ENCODE measurements around the gene PGLYRP4.
A peak's percentile ranks its signal among the peaks of the same experiment; 100 is the strongest.

The PGLYRP4 gene

GRCh38 chr1:153348511-153349362 lies at the start of gene PGLYRP4:
Gene PGLYRP4 (minus strand): TSS chr1:153348841. CDS start chr1:153347932, 909 bp downstream.
- DNase-seq (ENCODE audit: low spot score) (no peak), FAIRE-seq (no peak)

GRCh38 chr1:153397924-153398651 lies 49.4 kb upstream of the PGLYRP4 start:
- DNase-seq (ENCODE audit: low spot score) (no peak), FAIRE-seq (no peak)

GRCh38 chr1:153397051-153397923 lies 48.6 kb upstream of the PGLYRP4 start:
- DNase-seq (ENCODE audit: low spot score) (no peak), FAIRE-seq (no peak)

GRCh38 chr1:153396461-153396860 lies 47.8 kb upstream of the PGLYRP4 start:
- FAIRE-seq, result no peak
- DNase-seq (ENCODE audit: low spot score), result no peak

- FAIRE-seq (no peak), DNase-seq (ENCODE audit: low spot score) (no peak)
These were observed 47.1 kb upstream of the PGLYRP4 start for GRCh38 chr1:153395776-153396175.

- DNase-seq (ENCODE audit: low spot score), result no peak
- FAIRE-seq, result no peak
These were observed 46.6 kb upstream of the PGLYRP4 start for GRCh38 chr1:153395136-153395685.

GRCh38 chr1:153394391-153394790 lies 45.8 kb upstream of the PGLYRP4 start:
- FAIRE-seq (no peak), DNase-seq (ENCODE audit: low spot score) (no peak)

GRCh38 chr1:153393926-153394325 lies 45.3 kb upstream of the PGLYRP4 start:
- FAIRE-seq, result peak; percentile 58
- DNase-seq (ENCODE audit: low spot score), result no peak

- DNase-seq (ENCODE audit: low spot score) (no peak), FAIRE-seq (no peak)
These were observed 44.2 kb upstream of the PGLYRP4 start for GRCh38 chr1:153392822-153393221.

GRCh38 chr1:153392258-153392657 lies 43.6 kb upstream of the PGLYRP4 start:
- FAIRE-seq (no peak), DNase-seq (ENCODE audit: low spot score) (no peak)

GRCh38 chr1:153390938-153391710 lies 42.5 kb upstream of the PGLYRP4 start, which contains the start of gene S100A8:
Gene S100A8 (minus strand): TSS chr1:153391073. CDS start chr1:153390535, 538 bp downstream.
- DNase-seq (ENCODE audit: low spot score) (no peak), FAIRE-seq (peak; percentile 37)

GRCh38 chr1:153389973-153390879 lies 41.6 kb upstream of the PGLYRP4 start:
- FAIRE-seq (no peak), DNase-seq (ENCODE audit: low spot score) (no peak)

- FAIRE-seq, result no peak
- no peak for DNase-seq (ENCODE audit: low spot score)
These were observed 40.8 kb upstream of the PGLYRP4 start for GRCh38 chr1:153389401-153389800.

- DNase-seq (ENCODE audit: low spot score) (no peak), FAIRE-seq (no peak)
These were observed 39.1 kb upstream of the PGLYRP4 start for GRCh38 chr1:153387785-153388184.

GRCh38 chr1:153387001-153387400 lies 38.4 kb upstream of the PGLYRP4 start:
- no peak for DNase-seq (ENCODE audit: low spot score)

GRCh38 chr1:153386500-153386901 lies 37.9 kb upstream of the PGLYRP4 start:
- no peak for FAIRE-seq
- DNase-seq (ENCODE audit: low spot score), result no peak

More at GRCh38 chr1:153387001-153387400, 38.4 kb upstream of the PGLYRP4 start:
- no peak for FAIRE-seq

- no peak for FAIRE-seq
These were observed 36.4 kb upstream of the PGLYRP4 start for GRCh38 chr1:153384958-153385580.

GRCh38 chr1:153380711-153381110 lies 32.1 kb upstream of the PGLYRP4 start:
- DNase-seq (ENCODE audit: low spot score), result no peak
- FAIRE-seq, result no peak

More at GRCh38 chr1:153384958-153385580, 36.4 kb upstream of the PGLYRP4 start:
- DNase-seq (ENCODE audit: low spot score), result no peak

- DNase-seq (ENCODE audit: low spot score) (no peak), FAIRE-seq (no peak)
These were observed 30.9 kb upstream of the PGLYRP4 start for GRCh38 chr1:153379591-153379990.

Measured in urothelium cell line (cell line).